CD14-positive monocyte (primary cell): ENCODE measurements around the gene RNF151. TPM values are rescaled to one million over a fixed set of nuclear protein-coding genes. Genes with fewer than 3 reads are reported as not detected.
"Not testable (repeated sequence)": the region's sequence is repeated elsewhere in the genome, so short reads cannot be mapped to it uniquely, and the experiment has no call there.

Source experiments
- DNase-seq, 3 donors: peaks; one replicate each; pipeline ENCODE4 v3.0.0-alpha.2; 2011 to 2022
- H2AFZ ChIP-seq: 2 replicates; pipeline ENCODE4 v1.6.0; 2012; ENCODE audit warnings: mild to moderate bottlenecking, low read depth, low read length, inconsistent platforms; ENCODE audit not compliant: insufficient read depth, poor library complexity, severe bottlenecking
- H3K27ac ChIP-seq, 2 donors: 1 replicate in 1 of 2; 2 replicates in 1 of 2; pipeline ENCODE4 v1.5.1; 2012 to 2013; ENCODE audit warnings: low read length in 2 of 2, control low read depth in 1 of 2, inconsistent platforms in 1 of 2, low read depth in 1 of 2, mild to moderate bottlenecking in 1 of 2
- H3K27me3 ChIP-seq, 2 donors: one replicate each; pipeline versions ENCODE4 v1.6.0 to v1.6.1; 2011 to 2013; ENCODE audit warnings: low read length in 2 of 2; ENCODE audit not compliant: control insufficient read depth in 2 of 2, insufficient read depth in 2 of 2
- H3K36me3 ChIP-seq, 2 donors: replicated peaks in 1 of 2; 1 replicate in 1 of 2; 2 replicates in 1 of 2; pipeline versions ENCODE4 v1.5.1 to v1.6.1; 2012 to 2013; ENCODE audit warnings: low read length in 2 of 2, control low read depth in 1 of 2, inconsistent platforms in 1 of 2, mild to moderate bottlenecking in 1 of 2; ENCODE audit not compliant: insufficient read depth in 2 of 2, control insufficient read depth in 1 of 2
- H3K4me1 ChIP-seq, 2 donors: 1 replicate in 1 of 2; 2 replicates in 1 of 2; pipeline versions ENCODE4 v1.5.1 to v1.6.1; 2012 to 2013; ENCODE audit warnings: low read length in 2 of 2, control low read depth in 1 of 2, inconsistent platforms in 1 of 2, mild to moderate bottlenecking in 1 of 2, moderate library complexity in 1 of 2; ENCODE audit not compliant: insufficient read depth in 2 of 2, control insufficient read depth in 1 of 2
- H3K4me2 ChIP-seq: replicated peaks from 2 replicates; pipeline ENCODE3; 2012; ENCODE audit warnings: low read length, moderate library complexity, mild to moderate bottlenecking; ENCODE audit not compliant: poor library complexity, severe bottlenecking; ENCODE audit errors: extremely low read depth
- H3K4me3 ChIP-seq, 3 experiments: fragments of 200-600 bp in 1 of 3; sonication (generic) in 1 of 3; replicated peaks in 1 of 3; 1 replicate in 2 of 3; 2 replicates in 1 of 3; pipeline ENCODE4 v1.5.1; 2011 to 2013; ENCODE audit warnings: low read length in 3 of 3, mild to moderate bottlenecking in 3 of 3, control low read depth in 2 of 3, low read depth in 2 of 3, inconsistent platforms in 1 of 3, moderate library complexity in 1 of 3
- H3K79me2 ChIP-seq: 2 replicates; pipeline ENCODE4 v1.6.0; 2012; ENCODE audit warnings: mild to moderate bottlenecking, control low read depth, inconsistent platforms, low read length, moderate library complexity; ENCODE audit not compliant: insufficient read depth
- H3K9ac ChIP-seq: 2 replicates; pipeline ENCODE4 v1.6.0; 2017; ENCODE audit warnings: low read length, mild to moderate bottlenecking; ENCODE audit not compliant: insufficient read depth, poor library complexity, severe bottlenecking
- H3K9me3 ChIP-seq, 2 donors: replicated peaks in 1 of 2; 1 replicate in 1 of 2; 2 replicates in 1 of 2; pipeline versions ENCODE4 v1.5.1 to v1.6.1; 2012 to 2013; ENCODE audit warnings: low read length in 2 of 2, control low read depth in 1 of 2; ENCODE audit not compliant: control insufficient read depth in 1 of 2, insufficient read depth in 1 of 2
- H4K20me1 ChIP-seq: 2 replicates; pipeline ENCODE4 v1.6.0; 2012; ENCODE audit warnings: mild to moderate bottlenecking, low read length, control low read depth, moderate library complexity; ENCODE audit not compliant: insufficient read depth
- H3K27ac Mint-ChIP-seq, 7 donors: one replicate each; pipeline ENCODE4 v1.8.0; 2020; ENCODE audit warnings: mild to moderate bottlenecking in 7 of 7, mixed read lengths in 7 of 7, moderate library complexity in 6 of 7, inconsistent platforms in 2 of 7
- H3K27me3 Mint-ChIP-seq, 3 donors: one replicate each; pipeline ENCODE4 v1.8.0; 2021 to 2022; ENCODE audit warnings: low read depth in 3 of 3, mild to moderate bottlenecking in 3 of 3, mixed read lengths in 3 of 3, moderate library complexity in 3 of 3, inconsistent platforms in 1 of 3
- H3K36me3 Mint-ChIP-seq, 2 donors: one replicate each; pipeline ENCODE4 v1.8.0; 2020; ENCODE audit warnings: mixed read lengths in 2 of 2, inconsistent platforms in 1 of 2, mild to moderate bottlenecking in 1 of 2
- H3K4me1 Mint-ChIP-seq: one replicate; pipeline ENCODE4 v1.8.0; 2020; ENCODE audit warnings: mild to moderate bottlenecking, mixed read lengths
- H3K4me3 Mint-ChIP-seq, 2 donors: one replicate each; pipeline ENCODE4 v1.8.0; 2020; ENCODE audit warnings: mild to moderate bottlenecking in 2 of 2, mixed read lengths in 2 of 2, moderate library complexity in 1 of 2
- H3K9me3 Mint-ChIP-seq, 7 donors: one replicate each; pipeline ENCODE4 v1.8.0; 2020 to 2022; ENCODE audit warnings: mixed read lengths in 7 of 7, mild to moderate bottlenecking in 6 of 7, moderate library complexity in 6 of 7, inconsistent platforms in 2 of 7
- WGBS: methylation state at CpG from one replicate; pipeline ENCODE4 v1.1.5; 2013; ENCODE audit warnings: missing lambda C conversion rate; ENCODE audit not compliant: insufficient coverage; 5-methylcytosine and 5-hydroxymethylcytosine counted together
- intact Hi-C, 2 donors: fragments of 100-400 bp; cut with micrococcal nuclease; formaldehyde crosslinking; loops; one replicate each; pipeline versions ENCODE4 v1.15.0 to v1.15.1; 2023
- polyA plus RNA-seq, 3 donors: library from polyadenylated mRNA; depleted of rRNA in 1 of 3; unstranded in 2 of 3; stranded (reverse) in 1 of 3; fragments of 300-500 nt in 2 of 3; fragments of >200 nt in 1 of 3; fragmentation: Illumina TruSeq in 2 of 3; gene quantifications; 1 replicate in 2 of 3; 2 replicates in 1 of 3; pipeline ENCODE4 v1.2.3, GENCODE V29; 2012 to 2021
- TF ChIP-seq, protein P1 (sequence below): fragments of 200-600 bp; IDR thresholded peaks from one replicate; pipeline ENCODE4 v1.8.0; 2022; ENCODE audit warnings: antibody characterized with exemption, mild to moderate bottlenecking

The RNF151 gene
- polyA plus RNA-seq, 3 donors = not detected

DNA sequence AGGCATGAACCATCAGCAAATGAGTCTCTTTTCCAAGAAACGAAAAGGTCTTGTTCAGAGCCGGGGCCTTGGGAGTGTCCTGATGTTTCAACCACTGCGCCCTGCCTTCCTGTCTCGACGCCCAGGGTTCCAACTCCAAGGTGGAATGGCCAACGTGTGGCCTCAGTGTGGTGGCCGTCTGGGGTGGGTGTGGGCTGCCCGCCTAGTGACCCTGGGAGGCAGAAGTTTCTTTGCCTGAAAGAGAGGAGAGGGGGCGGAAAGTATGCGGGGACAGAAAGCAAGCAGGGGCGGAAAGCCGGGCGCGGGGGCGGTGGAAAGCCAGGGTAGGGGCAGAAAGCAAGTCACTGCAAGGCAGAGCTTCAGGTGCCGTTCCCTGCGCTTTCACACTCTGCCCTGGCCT, 27.7 kb upstream of the RNF151 start:
- H2AFZ ChIP-seq = no peak overlapping the region
- H3K79me2 ChIP-seq = peaks cover 66% of the 10 kb centered on the region
- peaks cover 0 to 1% (median 0%) of the 10 kb centered on the region in 3 donors for H3K27me3 Mint-ChIP-seq
- H3K9me3 ChIP-seq = no peaks in the 10 kb centered on the region
- TF ChIP-seq, protein P1, sequence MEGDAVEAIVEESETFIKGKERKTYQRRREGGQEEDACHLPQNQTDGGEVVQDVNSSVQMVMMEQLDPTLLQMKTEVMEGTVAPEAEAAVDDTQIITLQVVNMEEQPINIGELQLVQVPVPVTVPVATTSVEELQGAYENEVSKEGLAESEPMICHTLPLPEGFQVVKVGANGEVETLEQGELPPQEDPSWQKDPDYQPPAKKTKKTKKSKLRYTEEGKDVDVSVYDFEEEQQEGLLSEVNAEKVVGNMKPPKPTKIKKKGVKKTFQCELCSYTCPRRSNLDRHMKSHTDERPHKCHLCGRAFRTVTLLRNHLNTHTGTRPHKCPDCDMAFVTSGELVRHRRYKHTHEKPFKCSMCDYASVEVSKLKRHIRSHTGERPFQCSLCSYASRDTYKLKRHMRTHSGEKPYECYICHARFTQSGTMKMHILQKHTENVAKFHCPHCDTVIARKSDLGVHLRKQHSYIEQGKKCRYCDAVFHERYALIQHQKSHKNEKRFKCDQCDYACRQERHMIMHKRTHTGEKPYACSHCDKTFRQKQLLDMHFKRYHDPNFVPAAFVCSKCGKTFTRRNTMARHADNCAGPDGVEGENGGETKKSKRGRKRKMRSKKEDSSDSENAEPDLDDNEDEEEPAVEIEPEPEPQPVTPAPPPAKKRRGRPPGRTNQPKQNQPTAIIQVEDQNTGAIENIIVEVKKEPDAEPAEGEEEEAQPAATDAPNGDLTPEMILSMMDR = no peak
- peaks cover 38% of the 10 kb centered on the region for H4K20me1 ChIP-seq
- peaks cover 63% of the 10 kb centered on the region for H3K4me1 Mint-ChIP-seq
- H3K9ac ChIP-seq = peak overlapping the region; percentile 52
- no peak for DNase-seq
- peak overlapping the region; percentile 61 to 85 for H3K4me3 Mint-ChIP-seq
- H3K27ac ChIP-seq = peak overlapping the region; percentile 83 to 86
- no peaks in the 10 kb centered on the region for H3K9me3 Mint-ChIP-seq
- H3K4me2 ChIP-seq = peak overlapping the region; percentile 59
- H3K36me3 ChIP-seq = peaks cover 36 to 48% of the 10 kb centered on the region in 2 donors
- H3K4me3 ChIP-seq = peak overlapping the region in 1 of 3 experiments; percentile 62
- peaks cover 36 to 59% of the 10 kb centered on the region in 2 donors for H3K36me3 Mint-ChIP-seq
- H3K4me1 ChIP-seq = peaks cover 65 to 77% of the 10 kb centered on the region in 2 donors
- no peaks in the 10 kb centered on the region for H3K27me3 ChIP-seq
- H3K27ac Mint-ChIP-seq = peak overlapping the region; percentile 92 to 98 (median 96)
- 69% methylated on average over 12 of the region's 17 CpGs for WGBS
- intact Hi-C loops = loop anchor here in 1 of 2 donors (10.0 kb wide), 1 partner anchor 164 kb away; the partner anchor contains the start of genes EME2, MRPS34 and NME3

DNA sequence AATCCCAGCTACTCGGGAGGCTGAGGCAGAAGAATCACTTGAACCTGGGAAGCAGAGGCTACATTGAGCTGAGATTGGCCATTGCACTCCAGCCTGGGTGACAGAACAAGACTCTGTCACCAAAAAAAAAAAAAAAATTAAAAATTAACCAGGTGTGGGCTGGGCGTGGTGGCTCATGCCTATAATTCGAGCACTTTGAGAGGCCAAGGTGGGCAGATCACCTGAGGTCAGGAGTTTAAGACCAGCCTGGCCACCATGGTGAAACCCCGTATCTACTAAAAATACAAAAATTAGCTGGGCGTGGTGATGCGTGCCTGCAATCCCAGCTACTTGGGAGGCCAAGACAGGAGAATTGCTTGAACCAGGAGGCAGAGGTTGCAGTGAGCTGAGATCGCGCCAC, 26.8 kb upstream of the RNF151 start:
- not testable (repeated sequence) for H3K9me3 Mint-ChIP-seq, H3K9me3 ChIP-seq, H2AFZ ChIP-seq, H3K27me3 Mint-ChIP-seq, H3K9ac ChIP-seq, H3K4me2 ChIP-seq, H3K4me3 Mint-ChIP-seq, DNase-seq, H3K27me3 ChIP-seq
- Histone ChIP-seq H3K4me3 (peak overlapping the region in 1 of 3 experiments; percentile 99), H4K20me1 (peaks cover 38% of the 10 kb centered on the region), H3K79me2 (peaks cover 66% of the 10 kb centered on the region), H3K27ac (peak overlapping the region; percentile 83 to 86), H3K36me3 (peaks cover 36 to 48% of the 10 kb centered on the region in 2 donors), H3K4me1 (peaks cover 67 to 82% of the 10 kb centered on the region in 2 donors)
- peaks cover 67% of the 10 kb centered on the region for H3K4me1 Mint-ChIP-seq
- H3K36me3 Mint-ChIP-seq = peaks cover 36 to 59% of the 10 kb centered on the region in 2 donors
- H3K27ac Mint-ChIP-seq = peak overlapping the region in 5 of 7 donors; percentile 73 to 98 (median 96)
- intact Hi-C loops = loop anchor here (10.0 kb wide), 2 partner anchors 165 to 215 kb away; partner anchors contain the start of genes EME2 (in 1 of the 2), MRPS34 (in 1 of the 2), NME3 (in 1 of the 2) and TRAF7 (in 1 of the 2)
- 97% methylated on average over 5 of the region's 8 CpGs for WGBS
